ENCODE results near the gene S100A6.
"Not testable (repeated sequence)": the region's sequence is repeated elsewhere in the genome, so short reads cannot be mapped to it uniquely, and the experiment has no call there.

Gene S100A6

DNA sequence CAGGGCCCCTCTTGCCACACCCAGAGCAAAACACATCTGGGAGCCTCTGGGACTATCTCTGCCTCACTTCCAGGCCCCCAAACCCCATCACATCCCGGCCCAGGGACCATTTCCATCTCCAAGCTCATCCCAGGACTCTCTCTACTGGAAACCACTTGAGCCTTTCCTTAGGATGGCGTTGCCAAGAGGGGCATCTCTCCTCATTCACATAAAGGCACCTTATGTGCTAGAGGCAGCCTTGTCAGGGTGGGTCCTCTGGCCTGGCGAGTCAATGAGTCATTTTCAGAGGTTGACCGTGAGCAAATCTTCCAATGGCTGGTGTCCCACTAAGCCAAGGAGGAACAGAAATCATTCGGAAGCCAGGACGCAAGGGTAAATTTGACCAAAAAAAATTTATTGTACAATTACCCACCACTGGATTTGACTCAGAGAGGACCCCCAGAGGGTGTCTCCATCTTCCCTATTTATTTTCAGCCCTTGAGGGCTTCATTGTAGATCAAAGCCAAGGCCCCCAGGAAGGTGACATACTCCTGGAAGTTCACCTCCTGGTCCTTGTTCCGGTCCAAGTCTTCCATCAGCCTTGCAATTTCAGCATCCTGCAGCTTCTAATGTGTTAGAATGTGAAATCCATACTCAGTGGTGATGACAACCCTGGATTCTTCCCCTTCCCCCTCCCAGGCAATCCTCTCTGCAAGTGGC, 1.4 kb downstream of the S100A6 start:
- TF ChIP-seq ZNF274 (IDR thresholded peaks at IDR 0.05; ENCODE audit: low read depth, low read length) = no peak

DNA sequence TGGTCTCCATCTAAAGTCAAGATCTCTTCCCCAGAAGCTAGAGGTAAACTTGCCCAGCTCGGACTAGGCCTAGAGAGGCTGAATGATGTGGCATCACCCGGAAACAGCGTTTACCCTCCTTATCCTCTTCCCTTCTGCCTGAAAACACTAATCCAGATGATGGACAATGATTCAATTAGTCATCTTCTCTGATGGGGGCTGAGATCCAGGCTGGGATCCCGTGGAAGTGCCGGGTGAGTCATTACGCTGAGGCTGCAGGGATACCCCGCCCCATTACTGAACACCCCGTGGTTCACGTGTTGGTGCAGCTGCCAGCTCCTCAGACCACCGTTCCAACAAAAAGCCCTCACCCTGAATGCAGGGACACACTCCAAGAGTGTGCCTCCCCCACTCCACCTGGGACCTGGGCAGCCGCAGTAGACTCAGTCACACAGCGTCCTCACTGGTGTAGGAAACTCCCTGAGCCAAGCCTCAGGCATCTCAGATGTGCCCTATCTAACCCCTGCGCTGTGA, 2.0 kb downstream of the S100A6 start:
- no peak for TF ChIP-seq ZNF274 (IDR thresholded peaks at IDR 0.05; ENCODE audit: low read depth, low read length)

More for the DNA sequence above, 1.4 kb downstream of the S100A6 start:
- H3K4me3 ChIP-seq (ENCODE audit: low read length) = no peak overlapping the region

DNA sequence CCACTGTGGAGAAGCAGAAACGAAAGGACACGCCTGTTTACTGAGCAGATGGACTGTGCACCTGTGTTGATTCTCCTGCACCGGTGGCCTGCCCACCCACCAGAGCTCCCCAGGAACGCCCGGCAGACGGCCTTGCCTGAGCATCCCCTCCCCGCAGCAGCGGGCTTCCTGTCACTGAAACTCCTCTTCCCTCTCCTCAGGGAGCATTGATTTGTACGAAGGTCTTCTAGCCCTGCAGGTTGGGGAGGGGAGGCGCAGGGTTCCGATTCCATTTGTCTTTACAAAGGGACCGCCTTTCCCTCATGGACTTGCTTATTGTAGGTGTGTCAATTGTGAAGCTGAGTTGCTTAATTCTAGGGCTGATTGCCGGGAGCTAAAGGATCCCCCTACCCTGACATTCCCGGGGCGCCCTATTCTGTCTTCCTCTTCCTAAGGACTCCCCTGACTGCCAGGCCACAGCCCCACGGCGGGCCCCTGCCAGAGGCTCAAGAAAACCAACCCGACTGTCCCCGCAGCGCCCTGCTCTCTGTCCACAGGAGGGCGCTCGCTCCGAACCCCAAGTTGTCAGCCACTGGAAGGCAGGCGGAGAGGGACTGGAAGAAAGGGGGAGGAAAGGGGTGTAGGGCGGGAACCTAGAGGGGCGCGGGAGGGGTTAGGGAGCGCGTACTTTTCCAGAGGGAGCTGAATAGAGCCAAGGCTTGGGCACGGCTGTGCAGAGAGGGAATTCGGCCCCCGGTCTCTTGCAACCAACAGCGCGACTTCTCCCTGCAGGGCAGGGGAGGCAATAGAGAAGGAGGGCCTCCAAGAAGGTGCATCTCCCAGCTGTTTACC, 2.8 kb downstream of the S100A6 start:
- no peak overlapping the region for H3K4me3 ChIP-seq (ENCODE audit: low read length)
- TF ChIP-seq ZNF274 (IDR thresholded peaks at IDR 0.05; ENCODE audit: low read depth, low read length) = no peak

More for the DNA sequence above, 2.0 kb downstream of the S100A6 start:
- no peak overlapping the region for H3K4me3 ChIP-seq (ENCODE audit: low read length)

DNA sequence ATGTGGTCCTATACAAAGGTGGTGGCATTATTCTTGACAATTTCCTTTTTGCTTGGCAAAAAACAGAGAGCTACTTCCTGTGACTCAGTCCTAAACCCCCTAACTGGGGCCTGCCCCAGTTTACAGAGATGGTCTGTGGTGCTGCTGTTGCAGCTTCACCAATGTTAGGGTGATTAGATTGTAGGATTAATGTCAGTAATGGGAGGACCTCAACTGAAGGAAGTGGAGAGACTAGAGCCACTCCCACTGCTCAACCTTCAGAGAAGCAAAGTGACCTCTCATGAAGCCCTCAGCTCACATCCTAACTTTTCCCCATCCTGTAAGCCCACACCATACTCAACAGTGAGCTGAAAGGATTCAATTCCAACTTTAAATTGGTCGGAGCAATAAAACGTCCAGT, 3.6 kb downstream of the S100A6 start:
- no peak overlapping the region for H3K4me3 ChIP-seq (ENCODE audit: low read length)
- no peak for TF ChIP-seq ZNF274 (IDR thresholded peaks at IDR 0.05; ENCODE audit: low read depth, low read length)

DNA sequence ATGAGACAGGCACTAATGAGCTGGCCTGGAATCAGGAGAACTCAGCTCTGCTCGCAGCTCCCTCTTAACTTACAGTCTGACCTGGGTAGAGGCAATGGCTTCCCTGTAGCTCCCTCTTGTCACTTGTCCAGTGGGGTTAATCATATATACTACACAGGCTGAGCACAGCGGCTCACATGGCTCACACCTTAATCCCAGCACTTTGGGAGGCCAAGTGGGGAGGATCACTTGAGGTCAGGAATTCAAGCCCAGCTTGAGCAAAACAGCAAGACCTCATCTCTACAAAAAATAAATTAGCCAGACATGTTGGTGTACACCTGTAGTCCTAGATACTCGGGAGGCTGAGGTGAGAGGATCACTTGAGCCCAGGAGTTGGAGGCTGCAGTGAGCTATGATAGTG, 4.2 kb downstream of the S100A6 start:
- TF ChIP-seq ZNF274 (IDR thresholded peaks at IDR 0.05; ENCODE audit: low read depth, low read length) = no peak
- no peak overlapping the region for H3K4me3 ChIP-seq (ENCODE audit: low read length)

DNA sequence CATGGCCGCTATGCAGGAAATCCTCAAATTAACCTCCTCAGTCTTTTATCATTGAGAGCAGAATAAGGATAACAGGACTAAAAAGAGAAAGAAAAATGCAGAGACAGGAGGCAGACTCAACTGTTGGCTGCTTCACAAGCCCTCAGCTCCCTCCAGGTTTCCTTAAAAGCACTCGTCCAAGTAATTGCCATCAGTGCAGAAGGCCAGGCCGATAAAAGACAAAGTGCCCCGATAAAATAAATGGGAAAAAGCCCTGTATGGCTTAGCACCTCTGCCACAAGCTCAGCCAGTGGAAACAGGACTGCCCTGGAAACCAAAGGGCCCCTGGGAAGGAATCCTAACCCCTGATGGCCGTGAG, 8.1 kb downstream of the S100A6 start:
- TF ChIP-seq ZNF274 (IDR thresholded peaks at IDR 0.05; ENCODE audit: low read depth, low read length) = no peak
- H3K4me3 ChIP-seq (ENCODE audit: low read length) = no peak overlapping the region

DNA sequence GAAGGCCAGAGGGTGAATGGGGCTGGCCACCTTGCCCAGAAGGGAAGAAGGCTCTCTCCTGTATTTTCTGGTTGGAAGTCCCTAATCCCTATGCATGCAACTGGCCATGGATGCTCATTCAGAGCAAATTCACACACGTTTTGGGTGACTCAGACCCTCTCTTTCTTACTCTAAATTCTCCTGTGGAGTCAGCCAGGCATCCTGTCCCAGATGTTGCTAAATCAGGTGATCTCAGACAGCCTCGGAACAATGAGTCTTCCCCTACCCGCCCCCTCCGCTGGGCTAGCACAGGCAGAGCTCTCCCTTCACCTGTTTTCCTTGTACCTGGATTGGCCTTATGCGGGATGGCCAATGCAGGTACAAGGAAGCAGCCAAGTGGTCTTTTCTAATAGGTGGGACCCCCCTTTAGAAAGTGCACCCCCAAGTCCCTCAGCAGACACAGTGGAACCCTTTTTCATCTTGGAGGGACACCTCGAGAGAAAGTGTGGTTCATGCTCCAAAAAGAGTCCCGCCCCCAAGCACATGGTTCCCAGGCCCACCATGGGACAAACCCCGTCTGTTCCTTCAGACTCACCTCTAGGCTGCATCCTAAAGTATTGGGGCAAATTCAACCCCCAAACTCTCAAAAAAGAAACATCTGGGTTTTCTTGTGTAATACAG, 8.6 kb downstream of the S100A6 start:
- no peak overlapping the region for H3K4me3 ChIP-seq (ENCODE audit: low read length)
- no peak for TF ChIP-seq ZNF274 (IDR thresholded peaks at IDR 0.05; ENCODE audit: low read depth, low read length)

DNA sequence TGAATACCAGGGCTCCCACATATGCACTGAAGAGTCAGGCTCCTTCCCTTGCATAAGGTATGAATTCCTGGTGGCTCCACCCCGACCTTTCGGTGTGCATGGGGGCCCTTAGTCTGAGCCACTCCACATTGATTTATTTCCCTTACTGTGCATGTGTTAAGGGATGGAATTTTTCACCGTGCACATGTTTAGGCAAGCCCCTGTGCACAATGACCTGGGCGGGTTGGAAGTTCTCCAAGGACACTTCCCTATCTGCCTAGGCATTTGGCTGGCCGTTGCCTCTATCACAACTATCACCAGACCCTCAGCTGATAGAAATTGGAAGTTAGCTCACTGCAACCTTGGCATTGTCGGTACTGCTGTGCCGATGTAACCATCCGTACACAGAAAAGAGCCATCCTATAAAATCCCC, 9.7 kb downstream of the S100A6 start:
- TF ChIP-seq ZNF274 (IDR thresholded peaks at IDR 0.05; ENCODE audit: low read depth, low read length) = no peak
- H3K4me3 ChIP-seq (ENCODE audit: low read length) = no peak overlapping the region

DNA sequence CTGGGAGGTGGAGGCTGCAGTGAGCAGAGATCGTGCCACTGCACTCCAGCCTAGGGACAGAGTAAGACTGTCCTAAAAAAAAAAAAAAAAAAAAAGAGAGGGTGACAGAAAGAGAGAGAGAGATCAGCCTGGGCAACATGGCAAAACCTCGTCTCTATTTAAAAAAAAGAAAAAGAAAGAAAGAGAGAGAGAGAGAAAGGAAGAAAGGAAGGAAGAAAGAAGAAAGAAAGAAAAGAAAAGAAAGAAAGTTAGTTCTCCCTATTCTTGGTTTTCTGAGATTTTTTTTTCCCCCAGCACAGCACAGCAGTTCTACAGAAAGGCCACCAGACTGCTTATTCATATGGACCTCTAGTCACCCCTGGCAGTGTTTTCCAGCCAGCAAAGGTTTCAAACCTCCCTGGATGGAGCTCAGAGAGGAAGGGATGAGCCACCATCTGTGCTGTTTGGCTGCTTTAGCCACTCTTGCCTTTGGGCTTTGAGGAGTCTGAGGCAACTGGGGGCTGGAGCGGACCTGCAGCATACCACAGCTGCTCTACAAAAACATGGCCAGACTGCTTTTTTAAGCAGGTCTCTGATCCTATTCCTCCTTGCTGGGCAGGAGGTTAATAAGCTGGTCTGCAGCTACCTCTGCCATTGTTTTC, 10.6 kb downstream of the S100A6 start:
- no peak overlapping the region for H3K4me3 ChIP-seq (ENCODE audit: low read length)
- TF ChIP-seq ZNF274 (IDR thresholded peaks at IDR 0.05; ENCODE audit: low read depth, low read length) = no peak

DNA sequence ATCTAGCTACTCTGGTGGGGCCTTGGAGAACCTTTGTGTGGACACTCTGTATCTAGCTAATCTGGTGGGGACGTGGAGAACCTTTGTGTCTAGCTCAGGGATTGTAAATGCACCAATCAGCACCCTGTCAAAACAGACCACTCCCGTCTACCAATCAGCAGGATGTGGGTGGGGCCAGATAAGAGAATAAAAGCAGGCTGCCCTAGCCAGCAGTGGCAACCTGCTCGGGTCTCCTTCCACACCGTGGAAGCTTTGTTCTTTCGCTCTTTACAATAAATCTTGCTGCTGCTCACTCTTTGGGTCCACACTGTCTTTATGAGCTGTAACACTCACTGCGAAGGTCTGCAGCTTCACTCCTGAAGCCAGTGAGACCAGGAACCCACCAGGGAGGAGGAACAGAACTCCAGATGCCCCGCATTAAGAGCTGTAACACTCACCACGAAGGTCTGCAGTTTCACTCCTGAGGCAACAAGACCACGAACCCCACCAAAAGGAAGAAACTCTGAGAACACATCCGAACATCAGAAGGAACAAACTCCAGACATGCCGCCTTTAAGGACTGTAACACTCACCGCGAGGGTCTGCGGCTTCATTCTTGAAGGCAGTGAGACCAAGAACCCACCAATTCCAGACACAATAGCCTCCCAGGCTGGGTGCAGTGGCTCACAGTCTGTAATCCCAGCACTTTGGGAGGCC, 13.3 kb downstream of the S100A6 start:
- H3K4me3 ChIP-seq (ENCODE audit: low read length) = not testable (repeated sequence)

DNA sequence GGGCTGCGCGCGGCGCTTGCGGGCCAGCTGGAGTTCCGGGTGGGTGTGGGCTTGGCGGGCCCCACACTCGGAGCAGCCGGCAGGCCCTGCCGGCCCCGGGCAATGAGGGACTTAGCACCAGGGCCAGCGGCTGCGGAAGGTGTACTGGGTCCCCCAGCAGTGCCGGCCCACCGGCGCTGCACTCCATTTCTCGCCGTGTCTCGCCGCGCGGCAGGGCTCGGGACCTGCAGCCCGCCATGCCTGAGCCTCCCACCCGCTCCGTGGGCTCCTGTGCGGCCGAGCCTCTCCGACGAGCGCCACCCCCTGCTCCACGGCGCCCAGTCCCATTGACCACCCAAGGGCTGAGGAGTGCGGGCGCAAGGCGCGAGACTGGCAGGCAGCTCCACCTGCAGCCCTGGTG, 14.0 kb downstream of the S100A6 start:
- H3K4me3 ChIP-seq (ENCODE audit: low read length) = not testable (repeated sequence)

DNA sequence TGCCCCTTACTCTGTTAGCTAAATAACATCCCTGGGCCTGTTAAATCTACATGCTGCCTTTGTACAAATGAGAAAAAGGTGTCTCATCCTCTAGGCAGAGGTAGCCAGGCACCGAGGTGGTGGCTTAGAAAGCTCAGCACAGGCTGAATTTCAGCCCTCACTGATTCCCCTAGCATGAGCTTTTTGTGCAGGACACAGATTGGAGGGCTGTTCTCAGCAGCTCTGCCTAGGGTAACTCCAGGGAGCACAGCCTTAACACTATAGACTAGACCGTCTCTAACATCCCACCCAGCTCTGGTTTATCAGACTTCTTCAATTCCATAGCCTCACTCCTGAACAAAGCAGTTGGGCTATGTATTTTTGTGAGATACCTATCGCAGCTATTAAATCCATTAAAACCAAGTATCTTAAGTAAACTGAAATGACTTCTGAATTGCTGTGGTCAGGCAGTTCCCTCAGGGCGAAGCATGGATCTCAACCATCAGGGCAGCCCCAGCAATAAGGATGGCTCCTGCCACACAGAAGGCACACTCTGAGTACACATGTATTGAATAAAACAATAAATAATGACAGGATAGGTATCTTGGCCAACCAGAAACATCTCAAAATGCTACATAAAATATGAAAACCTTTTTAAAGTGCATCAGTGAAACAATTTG, 14.8 kb downstream of the S100A6 start:
- no peak overlapping the region for H3K4me3 ChIP-seq (ENCODE audit: low read length)
- no peak for TF ChIP-seq ZNF274 (IDR thresholded peaks at IDR 0.05; ENCODE audit: low read depth, low read length)

DNA sequence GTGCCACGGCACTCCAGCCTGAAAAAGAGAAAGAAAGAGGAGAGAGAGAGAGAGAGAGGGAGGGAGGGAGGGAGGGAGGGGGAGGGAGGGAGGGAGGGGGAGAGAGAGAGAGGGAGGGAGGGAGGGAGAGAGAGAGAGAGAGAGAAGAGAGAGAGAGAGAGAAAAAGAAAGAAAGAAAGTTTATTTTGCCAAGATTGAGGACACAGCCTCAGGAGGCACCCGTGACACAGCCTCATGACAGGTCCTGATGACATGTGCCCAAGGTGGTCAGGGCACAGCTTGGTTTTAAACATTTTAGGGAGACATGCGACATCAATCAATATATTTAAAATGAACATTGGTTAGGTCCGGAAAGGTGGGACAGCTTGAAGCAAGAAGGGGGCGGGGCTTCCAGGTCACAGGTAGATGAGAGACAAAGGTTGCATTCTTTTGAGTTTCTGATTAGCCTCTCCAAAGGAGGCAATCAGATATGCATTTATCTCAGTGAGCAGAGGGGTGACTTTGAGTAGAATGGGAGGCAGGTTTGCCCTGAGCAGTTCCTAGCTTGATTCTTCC, 15.6 kb downstream of the S100A6 start:
- not testable (repeated sequence) for H3K4me3 ChIP-seq (ENCODE audit: low read length)

Measured in GM08714 (cell line).